Fibroblast of skin of left biceps (primary cell): Measurements from ENCODE around the gene PRR18.

Experiments
- DNase-seq, 2 experiments: peaks; one replicate each; pipeline ENCODE4 v3.0.0-alpha.2; 2013; ENCODE audit warnings: low read depth in 2 of 2

The PRR18 gene

DNA sequence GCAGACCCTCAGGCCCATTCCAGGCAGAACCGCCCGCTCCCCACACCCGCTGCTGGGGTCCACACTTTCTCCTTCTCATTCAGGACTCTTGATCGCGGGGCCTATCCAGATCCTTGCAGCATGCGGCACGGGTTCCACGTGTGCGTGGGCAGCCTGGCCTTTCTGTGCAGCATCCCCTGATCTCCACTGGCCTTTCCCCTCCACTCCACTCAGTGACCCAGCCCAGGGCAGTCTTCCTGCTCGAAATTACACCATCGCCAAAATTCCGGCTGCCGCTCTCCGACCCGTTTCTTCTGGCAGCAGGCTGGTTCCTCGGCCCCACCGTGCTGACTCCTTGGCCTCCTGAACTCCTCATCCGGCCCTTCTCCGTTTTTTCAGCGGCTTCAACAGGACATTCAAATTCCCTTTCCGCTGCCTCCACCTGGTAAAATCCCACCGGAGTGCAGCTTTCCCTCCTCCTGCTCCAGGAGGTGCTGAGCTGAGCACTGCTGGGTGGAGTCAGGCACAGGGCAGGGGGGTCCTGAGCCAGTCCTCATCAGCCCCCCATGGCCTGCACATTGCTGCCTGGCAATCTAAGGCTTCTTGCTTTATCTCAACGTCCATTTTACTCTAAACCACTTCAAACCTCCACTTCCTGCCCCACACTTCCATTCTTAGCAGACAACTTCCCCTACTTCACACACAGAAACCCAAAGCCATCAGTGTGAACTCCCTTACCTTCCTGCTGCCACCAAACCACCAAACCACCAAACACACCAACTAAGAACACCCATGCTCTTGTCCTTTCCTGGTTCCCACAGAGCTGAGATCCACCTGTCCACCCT lies 25.2 kb upstream of the PRR18 start:
- DNase-seq, result no peak

DNA sequence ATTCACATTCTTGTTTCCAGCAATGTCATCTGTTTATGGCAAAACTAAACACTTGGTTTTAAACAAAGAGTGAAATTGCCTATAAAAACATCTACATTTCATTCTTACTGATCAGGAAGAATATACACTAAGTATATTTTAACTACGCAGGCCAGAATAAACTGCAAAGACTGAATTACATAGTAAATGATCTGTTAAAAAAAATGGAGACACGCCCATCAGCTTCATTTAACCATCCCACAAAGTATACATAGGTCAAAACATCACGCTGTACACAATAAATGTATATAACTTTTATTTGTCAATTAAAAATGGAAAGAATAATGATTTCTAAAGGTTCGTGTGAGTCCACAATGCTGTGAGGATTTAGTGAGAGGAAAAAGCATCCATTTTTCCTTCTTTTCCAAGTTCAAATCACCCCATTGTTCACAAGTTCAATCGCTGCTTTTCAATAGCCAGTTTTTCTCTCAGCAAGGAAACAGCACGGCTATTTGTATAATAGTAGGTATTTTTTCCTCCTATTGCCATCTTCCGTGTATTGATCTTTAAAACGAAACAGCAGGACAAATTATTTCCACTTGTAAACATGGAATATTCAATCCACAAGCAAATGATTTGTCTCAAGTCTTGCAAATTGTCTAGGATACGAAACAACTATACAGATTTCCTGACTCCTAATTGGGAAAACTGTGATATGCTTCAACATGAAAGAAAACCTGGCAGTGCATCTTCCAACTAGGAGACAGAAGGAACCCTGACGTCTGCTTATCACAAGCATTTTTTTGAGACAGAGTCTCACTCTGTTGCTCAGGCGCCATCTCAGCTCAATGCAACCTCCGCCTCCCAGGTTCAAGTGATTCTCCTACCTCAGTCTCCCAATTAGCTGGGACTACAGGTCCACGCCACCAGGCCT lies 23.6 kb upstream of the PRR18 start:
- DNase-seq, result no peak

DNA sequence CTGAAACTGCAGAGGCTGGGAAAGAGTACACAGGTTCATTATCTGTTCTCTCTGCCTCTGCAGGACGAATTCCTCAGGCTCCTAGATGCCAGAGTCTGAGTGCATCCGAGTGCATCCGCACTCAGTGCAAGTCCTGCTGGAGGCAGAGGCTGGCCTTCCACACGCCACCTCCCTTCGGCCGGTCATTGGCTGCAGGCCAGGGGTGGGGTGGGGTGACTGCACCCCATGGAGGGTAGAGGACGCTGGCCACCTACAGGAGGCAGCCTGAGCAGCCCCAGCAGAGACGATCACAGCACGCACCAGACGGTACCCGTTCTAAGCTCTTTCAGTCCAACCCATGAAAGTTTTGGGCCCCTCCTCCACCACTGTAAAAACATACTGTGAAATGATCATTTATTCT lies 22.4 kb upstream of the PRR18 start:
- no peak for DNase-seq

DNA sequence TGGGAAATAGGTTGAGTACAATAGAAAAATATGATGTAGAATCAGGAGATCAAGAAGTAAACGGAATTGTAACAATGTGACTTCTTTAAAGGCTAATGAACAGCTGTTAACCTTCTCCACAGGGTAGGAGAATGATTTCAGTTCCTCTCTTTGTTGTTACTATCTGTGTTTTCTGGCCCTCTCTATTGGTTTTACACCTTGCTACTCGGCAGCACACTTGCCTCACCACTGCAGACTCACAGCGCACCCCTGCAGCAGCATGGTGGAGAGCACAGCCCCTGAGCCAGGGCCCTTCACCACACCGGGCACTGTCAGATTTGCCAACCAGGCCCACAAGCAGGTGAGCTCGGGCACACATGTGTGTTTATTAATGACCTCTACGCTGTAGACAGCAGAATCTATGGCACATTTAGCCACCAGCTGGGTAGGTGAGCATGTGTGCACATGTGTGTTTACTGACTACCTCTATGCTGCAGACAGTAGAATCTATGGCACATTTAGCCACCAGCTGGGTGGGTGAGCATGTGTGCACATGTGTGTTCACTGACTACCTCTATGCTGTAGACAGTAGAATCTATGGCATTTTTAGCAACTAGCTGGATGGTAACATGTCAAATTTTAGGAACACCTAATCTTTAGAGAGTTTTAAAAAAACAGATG lies 17.3 kb upstream of the PRR18 start:
- no peak for DNase-seq

DNA sequence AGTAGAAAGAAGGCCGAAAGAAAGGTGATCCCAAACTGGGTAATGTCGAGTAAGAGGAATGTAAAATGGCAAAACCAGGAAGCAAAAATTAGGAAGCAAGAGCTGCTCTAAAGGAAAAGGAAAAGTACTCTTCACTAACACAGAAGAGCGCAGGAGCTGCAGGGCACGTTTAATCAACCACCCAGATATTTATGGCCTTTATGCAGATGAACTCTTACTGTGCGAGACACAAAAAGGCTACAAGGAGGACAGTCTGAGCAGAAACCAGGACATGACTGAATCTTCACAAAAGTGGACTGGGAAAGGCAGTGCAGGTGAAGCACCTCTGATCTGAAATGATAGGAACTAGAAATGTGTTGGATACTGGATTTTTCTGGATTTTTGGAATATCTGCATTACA lies 15.2 kb upstream of the PRR18 start:
- DNase-seq, result no peak

DNA sequence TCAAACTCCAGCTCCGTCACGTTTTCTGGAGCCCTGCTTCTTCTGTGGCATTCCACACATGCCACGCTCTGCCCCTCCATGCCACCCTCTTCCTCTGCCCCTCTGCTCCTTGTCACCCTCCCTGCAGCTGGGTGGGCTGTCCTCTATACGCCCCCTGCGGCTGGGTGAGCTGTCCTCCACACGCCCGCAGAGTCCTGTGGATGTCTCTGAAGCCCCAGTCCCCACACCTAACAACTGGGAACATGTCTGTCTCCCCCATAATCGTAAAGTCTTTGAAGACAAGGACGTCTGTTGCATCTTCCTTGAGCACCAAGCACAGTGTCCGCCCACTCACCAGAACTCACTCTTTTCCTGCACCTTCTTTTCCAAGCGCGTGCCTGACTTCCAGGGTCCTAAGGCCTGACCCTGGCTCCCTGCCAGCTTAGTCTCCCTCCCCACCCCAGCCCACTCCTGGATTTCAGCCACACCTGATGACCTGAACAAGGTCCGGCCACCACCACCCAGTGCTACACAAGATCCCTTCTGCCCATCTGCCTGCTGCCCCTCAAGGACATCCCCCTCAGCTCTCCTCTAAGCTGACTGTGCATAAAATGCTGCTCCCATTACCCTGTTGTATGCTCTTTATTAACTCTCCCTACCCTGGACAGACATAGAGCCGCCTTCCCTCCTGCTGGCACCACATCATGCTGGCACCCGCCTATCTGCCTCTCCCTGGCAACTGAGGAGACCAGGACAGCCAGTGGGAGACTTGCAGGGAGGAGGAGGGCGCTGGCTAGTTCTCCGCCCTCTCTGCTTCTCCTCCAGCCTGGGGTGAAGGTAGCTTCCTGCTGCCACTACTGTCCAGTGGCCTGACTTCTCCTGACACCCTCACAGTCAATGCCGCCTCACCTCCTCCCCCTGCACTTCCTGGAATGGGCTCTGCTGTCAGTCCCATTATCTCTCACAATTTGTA lies 10.7 kb upstream of the PRR18 start:
- DNase-seq, result no peak

DNA sequence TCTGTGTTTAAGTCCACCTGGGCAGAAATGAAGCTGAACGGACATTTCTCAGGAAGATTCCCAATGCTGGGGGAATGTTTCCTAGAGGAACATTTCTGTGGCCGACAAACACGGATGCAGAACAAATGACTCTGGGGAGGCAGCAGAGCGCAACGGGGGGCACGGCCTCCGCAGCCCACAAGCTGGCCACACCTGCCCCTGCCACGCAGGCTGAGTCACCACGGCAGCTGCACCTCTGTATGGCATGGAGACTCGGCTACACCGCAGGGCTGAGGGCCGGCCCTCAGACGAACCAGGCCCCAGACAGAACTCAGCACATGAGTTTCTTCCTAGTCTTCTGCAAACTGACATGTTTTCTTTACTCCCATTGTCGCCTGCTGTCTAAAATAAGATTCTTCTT lies 10.0 kb upstream of the PRR18 start:
- DNase-seq, result no peak

DNA sequence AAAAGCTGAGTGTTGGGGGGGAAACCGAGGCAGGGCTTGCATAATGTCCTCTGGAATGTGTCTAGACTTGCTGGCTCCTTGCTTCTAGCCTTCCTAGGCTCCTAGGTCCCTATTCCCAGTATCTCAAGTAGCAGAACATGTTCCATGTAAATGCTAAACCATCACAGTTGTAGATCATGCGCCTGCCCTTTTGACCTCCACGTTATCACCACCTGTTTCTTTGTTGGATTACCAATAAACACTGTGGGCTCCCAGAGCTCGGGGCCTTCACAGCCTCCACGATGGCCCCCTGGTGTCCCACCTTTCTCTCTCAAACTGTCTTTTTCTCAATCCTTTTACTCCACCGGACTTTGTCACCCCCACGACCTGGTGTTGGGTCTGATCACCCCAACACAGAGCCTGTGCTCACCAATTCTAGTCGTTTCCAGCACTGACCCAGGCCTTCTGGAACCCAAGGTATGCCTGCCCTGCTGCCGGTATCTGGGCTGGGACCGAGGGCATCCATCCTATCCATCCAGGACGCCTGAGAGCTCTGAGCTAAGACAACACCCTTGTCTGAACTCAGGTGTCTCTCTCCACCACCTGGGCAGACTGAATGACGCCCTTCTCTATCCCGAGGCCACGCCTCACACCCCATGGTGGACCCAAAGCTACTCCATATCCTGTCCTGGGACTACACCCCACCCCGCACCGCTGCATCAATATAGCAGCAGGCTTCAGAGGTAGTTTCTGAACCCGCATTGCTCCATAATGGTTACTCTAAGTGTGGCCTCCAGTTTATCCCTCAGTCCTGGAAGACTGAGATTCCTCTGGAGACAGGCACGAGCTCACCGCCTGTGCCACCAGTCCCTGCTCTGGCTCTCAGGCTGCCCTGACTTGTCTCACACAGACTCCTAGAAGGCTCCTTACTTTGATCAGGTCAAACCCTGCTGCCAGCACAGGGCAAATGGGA lies 9.3 kb upstream of the PRR18 start:
- no peak for DNase-seq

DNA sequence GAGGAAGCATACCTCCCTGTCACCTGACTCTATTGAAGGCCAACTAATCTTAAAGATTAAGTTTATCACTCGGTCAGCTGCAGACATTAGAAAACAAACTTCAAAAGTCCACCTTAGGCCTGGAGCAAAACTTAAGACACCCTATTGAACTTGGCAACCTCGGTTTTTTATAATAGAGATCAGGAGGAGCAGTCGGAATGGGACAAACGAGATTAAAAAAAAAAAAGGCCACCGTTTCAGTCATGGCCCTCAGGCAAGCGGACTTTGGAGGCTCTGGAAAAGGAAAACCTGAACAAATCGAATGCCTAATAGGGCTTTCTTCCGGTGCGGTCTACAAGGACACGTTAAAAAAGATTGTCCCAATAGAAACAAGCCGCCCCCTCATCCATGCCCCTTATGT lies 7.2 kb upstream of the PRR18 start:
- no peak for DNase-seq

DNA sequence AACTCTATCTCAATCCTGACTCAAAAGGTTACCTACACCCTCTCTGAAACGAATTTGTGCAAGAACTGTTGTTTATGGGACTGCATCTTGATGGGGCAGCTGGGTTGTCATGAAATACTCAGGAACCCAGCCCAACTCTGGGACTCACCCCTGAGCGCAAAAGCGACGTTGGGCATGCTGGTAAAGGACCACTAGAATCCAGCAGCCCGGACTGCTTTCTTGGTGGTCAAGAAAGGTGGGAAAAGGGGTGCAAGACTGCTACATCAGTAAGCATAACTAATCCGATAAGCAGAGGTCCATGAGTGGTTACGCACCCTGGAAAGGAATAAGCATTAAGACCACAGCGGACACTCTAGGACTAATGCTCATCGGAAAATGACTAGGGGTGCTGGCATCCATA lies 6.3 kb upstream of the PRR18 start:
- DNase-seq, result no peak

DNA sequence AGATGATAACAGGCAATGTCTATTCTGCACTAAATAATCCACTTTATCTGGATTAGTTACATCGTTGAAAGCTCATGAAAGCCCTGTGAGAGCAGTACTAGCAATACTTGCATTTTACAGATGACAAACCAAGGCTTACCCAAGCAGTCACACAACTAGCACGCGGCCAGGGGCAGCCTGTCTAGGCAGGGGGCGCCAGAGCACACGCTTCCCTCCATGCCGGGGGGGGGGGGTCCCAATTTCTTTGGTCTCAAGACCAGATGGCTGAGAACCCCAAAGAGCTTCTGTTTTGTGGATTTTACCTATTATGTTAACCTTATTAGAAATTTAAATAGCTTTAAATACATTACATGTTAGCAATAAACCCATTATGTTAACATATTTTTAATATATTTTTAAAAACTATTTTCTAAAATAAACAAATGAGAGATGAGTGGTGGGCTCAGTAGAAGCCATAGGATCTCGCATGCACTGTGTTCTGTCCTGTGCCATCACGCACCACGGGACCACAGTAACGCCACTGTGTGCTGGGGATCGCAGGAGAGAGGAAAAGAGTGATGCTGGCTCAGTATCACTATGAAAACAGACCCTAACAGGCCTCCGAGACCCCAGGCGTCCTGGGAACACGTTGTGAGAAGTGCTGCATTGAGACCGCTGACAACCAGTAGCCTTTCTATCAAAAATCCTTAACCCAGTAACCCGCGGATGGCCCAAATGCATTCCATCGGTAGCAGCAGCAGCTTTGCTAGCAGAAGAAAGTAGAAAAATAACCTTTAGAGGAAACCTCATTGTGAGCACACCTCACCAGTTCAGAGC lies 5.3 kb upstream of the PRR18 start:
- no peak for DNase-seq

DNA sequence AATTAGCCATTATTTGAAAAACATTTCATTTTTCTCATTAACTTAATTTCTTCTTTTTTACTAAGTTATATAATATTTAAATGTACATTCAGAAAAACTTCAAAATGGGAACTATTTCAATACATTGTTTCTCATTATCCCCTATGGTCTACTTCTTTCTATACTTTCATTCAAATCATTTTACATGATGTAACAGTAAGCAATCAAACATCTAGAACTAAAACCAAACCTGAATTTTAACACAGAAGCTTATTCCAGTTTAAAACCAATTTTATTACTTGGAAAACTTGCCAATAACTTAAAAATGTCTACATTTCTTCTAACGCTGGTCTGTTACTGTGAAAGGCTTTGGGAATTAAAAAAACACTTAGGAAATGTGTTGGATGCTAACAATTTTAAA lies 4.6 kb upstream of the PRR18 start:
- DNase-seq, result no peak

DNA sequence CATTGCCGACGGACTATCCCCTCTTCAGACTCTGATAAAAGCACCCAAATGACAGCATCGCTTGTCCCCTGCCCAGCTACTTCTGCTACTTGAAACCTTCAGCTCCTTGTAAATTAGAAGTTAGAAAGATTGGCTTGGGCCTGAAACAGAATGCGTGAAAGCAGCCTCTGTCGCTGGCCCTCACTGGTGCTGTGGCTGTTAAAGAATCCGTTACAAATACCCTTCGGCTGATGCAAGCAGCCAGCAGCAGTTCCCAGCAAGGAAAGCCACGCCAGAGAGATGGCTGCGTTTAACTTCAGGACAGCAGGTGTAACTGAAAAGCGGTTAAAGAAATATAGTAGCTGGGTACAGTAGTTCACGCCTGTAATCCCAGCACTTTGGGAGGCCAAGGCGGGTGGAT lies 2.4 kb upstream of the PRR18 start:
- no peak for DNase-seq

DNA sequence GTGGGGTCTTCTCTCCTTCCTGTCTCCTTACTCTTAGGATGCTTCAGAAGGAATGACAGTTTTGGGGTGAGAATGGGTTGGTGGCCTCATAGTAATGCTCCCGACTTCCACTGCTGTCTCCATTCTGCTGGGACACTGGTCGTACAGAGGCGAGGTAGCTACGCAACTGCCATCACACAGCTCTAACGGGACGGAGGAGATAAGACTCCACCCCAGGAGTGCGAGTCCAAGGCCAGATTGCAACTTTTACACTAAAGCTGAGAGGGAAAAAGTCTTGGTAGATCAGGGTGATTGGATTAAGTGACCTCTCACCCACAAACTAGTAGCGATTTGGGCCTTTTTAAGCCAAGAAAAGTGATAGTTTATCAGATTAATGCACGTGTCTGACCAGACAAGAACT lies 1.8 kb upstream of the PRR18 start:
- DNase-seq, result no peak

DNA sequence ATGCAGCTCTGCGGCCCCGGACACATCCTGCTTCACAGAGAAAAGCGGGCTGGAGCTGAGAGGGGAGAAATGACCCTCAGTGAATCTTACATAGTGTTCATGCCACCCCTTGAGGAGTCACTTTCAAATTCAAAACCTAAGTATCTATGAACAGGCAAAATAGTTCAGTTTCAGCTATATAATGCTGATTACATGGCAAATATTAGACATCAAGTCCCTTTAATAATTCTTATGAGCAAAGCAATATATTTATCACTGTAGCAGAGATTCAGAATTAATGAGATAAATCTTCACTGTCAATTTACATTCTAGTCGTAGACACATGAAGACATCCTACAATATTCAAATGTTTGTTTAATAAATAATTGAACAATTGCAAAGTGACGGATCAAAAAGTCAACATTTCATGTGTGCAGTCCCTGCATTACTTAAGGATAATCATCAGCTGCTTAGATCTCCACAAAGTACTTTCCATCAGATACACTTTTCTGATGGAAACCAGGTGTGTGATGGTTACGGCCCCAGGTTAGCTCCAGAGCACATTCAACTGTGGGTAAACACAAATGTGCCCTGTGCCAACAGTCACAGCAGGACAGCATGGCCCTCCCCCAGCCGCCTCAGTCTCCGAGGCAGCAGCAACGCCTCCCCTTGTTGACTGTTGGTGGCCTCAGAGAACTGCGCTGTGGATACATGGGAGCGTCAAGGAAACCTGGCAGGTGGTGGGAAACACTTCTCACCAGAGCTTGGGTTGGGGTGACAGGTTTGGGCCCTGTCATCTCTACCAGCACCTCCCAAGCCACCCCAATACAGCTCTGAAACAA lies 787 bp upstream of the PRR18 start:
- no peak for DNase-seq

DNA sequence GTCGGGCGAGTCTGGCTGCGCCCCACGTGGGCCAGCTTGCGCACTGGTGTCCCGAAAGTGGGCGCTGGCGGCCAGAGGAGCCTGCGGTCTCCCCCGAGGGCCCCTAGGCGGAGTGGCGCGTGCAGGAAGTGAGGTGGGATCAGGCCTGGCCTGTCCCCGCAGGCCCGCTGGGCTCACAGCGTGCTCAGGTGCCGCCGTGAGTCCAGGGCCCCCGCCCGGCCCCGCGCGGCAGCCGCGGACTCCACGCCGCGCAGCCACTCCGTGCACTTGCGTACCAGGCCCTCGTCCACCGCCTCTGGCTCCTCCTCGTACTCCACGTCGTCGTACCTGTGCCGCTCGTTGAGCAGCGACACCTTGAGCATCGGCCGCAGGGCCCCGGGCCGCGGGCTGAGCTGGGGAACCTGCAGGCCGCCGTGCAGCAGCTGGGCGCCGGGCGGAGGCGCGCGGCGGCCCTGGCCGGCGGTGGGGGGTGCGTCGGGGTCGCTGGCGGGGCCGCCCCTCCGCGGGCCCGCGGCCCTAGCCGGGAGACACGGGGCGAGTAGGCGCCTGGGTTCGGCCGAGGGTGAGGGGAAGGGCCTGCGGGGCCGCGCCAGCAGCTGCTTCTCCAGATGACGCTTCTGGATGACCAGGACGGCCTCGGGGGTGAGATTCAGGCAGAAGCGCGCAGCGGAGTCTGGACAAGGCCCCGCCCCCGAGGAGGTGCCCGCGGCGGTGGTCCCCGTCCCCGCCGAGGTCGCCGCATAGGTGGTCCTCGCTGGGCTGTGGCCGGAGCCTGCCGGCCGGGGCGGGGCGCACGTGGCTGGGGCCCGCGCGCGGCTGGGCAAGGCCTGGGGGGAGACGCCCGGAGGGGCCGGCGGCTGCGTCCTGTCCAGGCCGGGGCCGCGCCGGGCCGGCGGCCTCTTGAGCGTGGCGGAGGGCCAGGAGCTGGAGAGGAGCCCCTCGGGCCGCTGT lies 835 bp downstream of the PRR18 start:
- no peak for DNase-seq

DNA sequence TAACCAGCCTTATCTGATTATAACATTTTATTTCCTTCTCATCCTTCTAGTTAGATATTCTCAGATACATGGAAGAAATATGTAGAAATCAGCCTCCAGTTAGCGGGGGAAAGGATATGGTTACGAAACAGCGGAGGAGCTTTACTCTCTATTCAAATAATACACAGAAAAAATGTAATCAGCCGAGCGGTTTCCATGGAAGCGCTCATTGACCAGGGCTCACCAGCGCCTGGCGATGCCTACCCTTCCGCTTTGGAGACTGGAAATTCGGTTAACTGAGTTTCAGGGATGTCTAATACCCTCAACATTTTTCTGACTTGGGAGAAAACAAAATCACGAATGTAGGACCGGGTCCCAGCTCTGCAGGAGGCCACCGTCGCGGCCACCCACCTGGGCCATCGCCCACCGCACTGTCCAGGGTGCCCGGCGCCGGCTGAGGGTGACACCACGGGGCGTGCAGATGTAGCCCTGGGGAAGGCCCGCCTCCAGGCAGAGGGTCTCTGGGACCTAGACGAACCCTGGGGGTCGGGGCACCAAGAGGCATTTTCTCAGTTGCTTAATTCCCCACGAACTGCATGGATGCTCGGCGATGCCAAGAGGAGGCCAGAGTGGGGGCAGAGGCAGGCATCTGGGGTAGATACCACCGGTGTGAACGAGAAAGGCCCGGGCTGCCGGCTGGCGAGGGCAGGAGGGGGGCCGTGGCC lies 1.7 kb downstream of the PRR18 start:
- no peak for DNase-seq
